Lung (tissue), 12 donors: ENCODE measurements around the gene FAM83B. TPM values are rescaled to one million over a fixed set of nuclear protein-coding genes. Genes with fewer than 3 reads are reported as not detected.

Experiments used
- ATAC-seq: fragments of 200-7000 bp; cut with Tn5 transposase; one replicate; pipeline ENCODE4 v1.9.1; 2020; ENCODE audit warnings: moderate number of reproducible peaks; ENCODE audit not compliant: insufficient read depth, low FRiP score
- DNase-seq, 3 donors: peaks; one replicate each; pipeline ENCODE4 v3.0.0-alpha.2; 2013 to 2017
- H3K27ac ChIP-seq, 2 donors: one replicate each; pipeline ENCODE4 v1.5.1; 2013; ENCODE audit warnings: mild to moderate bottlenecking in 2 of 2, moderate library complexity in 2 of 2, control low read depth in 1 of 2, inconsistent platforms in 1 of 2, low read depth in 1 of 2, low read length in 1 of 2
- H3K27me3 ChIP-seq, 3 donors: one replicate each; pipeline ENCODE4 v1.5.1; 2013; ENCODE audit warnings: low read length in 2 of 3; ENCODE audit not compliant: control insufficient read depth in 3 of 3, insufficient read depth in 3 of 3
- H3K36me3 ChIP-seq, 4 donors: one replicate each; pipeline ENCODE4 v1.5.1; 2013; ENCODE audit warnings: low read length in 4 of 4, mild to moderate bottlenecking in 1 of 4, moderate library complexity in 1 of 4; ENCODE audit not compliant: control insufficient read depth in 4 of 4, insufficient read depth in 4 of 4
- H3K4me1 ChIP-seq, 5 donors: one replicate each; pipeline ENCODE4 v1.5.1; 2013; ENCODE audit warnings: low read length in 5 of 5, mild to moderate bottlenecking in 2 of 5, moderate library complexity in 1 of 5; ENCODE audit not compliant: control insufficient read depth in 5 of 5, insufficient read depth in 5 of 5
- H3K4me3 ChIP-seq: one replicate; pipeline ENCODE4 v1.5.1; 2013; ENCODE audit warnings: mild to moderate bottlenecking, control low read depth, moderate library complexity
- H3K9ac ChIP-seq, 2 donors: one replicate each; pipeline ENCODE4 v1.5.1; 2013; ENCODE audit warnings: low read length in 2 of 2, control low read depth in 1 of 2; ENCODE audit not compliant: insufficient read depth in 1 of 2
- H3K9me3 ChIP-seq, 4 donors: one replicate each; pipeline ENCODE4 v1.5.1; 2013; ENCODE audit warnings: low read length in 3 of 4, mild to moderate bottlenecking in 1 of 4, moderate library complexity in 1 of 4; ENCODE audit not compliant: control insufficient read depth in 4 of 4, insufficient read depth in 3 of 4
- CTCF ChIP-seq: IDR thresholded peaks from 2 replicates; pipeline ENCODE4 v1.5.1; 2012; ENCODE audit warnings: mild to moderate bottlenecking; ENCODE audit errors: control extremely low read depth, extremely low read depth
- WGBS, 2 donors: extraction: QIAGEN DNeasy Blood & Tissue Kit; methylation state at CpG; one replicate each; pipeline ENCODE4 v1.1.7; 2013; 5-methylcytosine and 5-hydroxymethylcytosine counted together
- polyA plus RNA-seq, 2 donors: library from polyadenylated mRNA; stranded (reverse); fragments of 200-250 nt; gene quantifications; one replicate each; pipeline ENCODE4 v1.2.1, GENCODE V29; 2013
- total RNA-seq, 2 donors: library from RNA; depleted of rRNA in 1 of 2; stranded (reverse); fragments of >200 nt in 1 of 2; gene quantifications; one replicate each; pipeline ENCODE4 v1.2.1, GENCODE V29; 2014 to 2021
- donor health status: control.
- donor health status: control.
- donor health status: Bipolar disorder and iron deficiency.
- donor health status: healthy.
- donor health status: DM: yes; HTN: yes; CAD: no.

The FAM83B gene
- total and polyA plus RNA-seq, 4 donors = 0.04 to 4.4 (median 0.49) TPM

GRCh38 chr6:54981276-54981609, 134.7 kb downstream of the FAM83B start:
- Histone ChIP-seq H3K36me3 (no peaks in the 10 kb centered on the region), H3K9ac (no peak overlapping the region), H3K9me3 (peaks cover 0 to 6% (median 3%) of the 10 kb centered on the region in 4 donors), H3K27me3 (no peaks in the 10 kb centered on the region), H3K27ac (no peak overlapping the region), H3K4me1 (no peaks in the 10 kb centered on the region), H3K4me3 (no peak overlapping the region)
- 92 to 99% methylated on average over 2 of the region's 2 CpGs for WGBS, 2 donors
- no peak for ATAC-seq
- no peak for DNase-seq
- no peak for TF ChIP-seq CTCF

- no peak overlapping the region for H3K4me3 ChIP-seq
- no peak for ATAC-seq
- DNase-seq = no peak
- WGBS, 2 donors = 74 to 87% methylated on average over 3 of the region's 3 CpGs
- TF ChIP-seq CTCF = no peak
- H3K9me3 ChIP-seq = peaks cover 0 to 8% (median 3%) of the 10 kb centered on the region in 4 donors
- H3K4me1 ChIP-seq = no peaks in the 10 kb centered on the region
- H3K27ac ChIP-seq = no peak overlapping the region
- H3K27me3 ChIP-seq = no peaks in the 10 kb centered on the region
- H3K36me3 ChIP-seq = no peaks in the 10 kb centered on the region
- no peak overlapping the region for H3K9ac ChIP-seq
Measured at GRCh38 chr6:54981647-54982046, 135.1 kb downstream of the FAM83B start.

- no peaks in the 10 kb centered on the region for H3K36me3 ChIP-seq
- no peak overlapping the region for H3K27ac ChIP-seq
- no peak overlapping the region for H3K9ac ChIP-seq
- no peak for DNase-seq
- H3K4me3 ChIP-seq = no peak overlapping the region
- no peaks in the 10 kb centered on the region for H3K4me1 ChIP-seq
- TF ChIP-seq CTCF = no peak
- ATAC-seq = no peak
- peaks cover 1 to 10% (median 5%) of the 10 kb centered on the region in 4 donors for H3K9me3 ChIP-seq
- H3K27me3 ChIP-seq = no peaks in the 10 kb centered on the region
Measured at GRCh38 chr6:54987633-54988290, 141.2 kb downstream of the FAM83B start.

- no peak for ATAC-seq
- H3K27ac ChIP-seq = no peak overlapping the region
- H3K27me3 ChIP-seq = no peaks in the 10 kb centered on the region
- no peak for DNase-seq
- no peak overlapping the region for H3K4me3 ChIP-seq
- no peak for TF ChIP-seq CTCF
- no peaks in the 10 kb centered on the region for H3K36me3 ChIP-seq
- no peaks in the 10 kb centered on the region for H3K4me1 ChIP-seq
- H3K9ac ChIP-seq = no peak overlapping the region
- peaks cover 1 to 11% (median 6%) of the 10 kb centered on the region in 4 donors for H3K9me3 ChIP-seq
Measured at GRCh38 chr6:54988576-54988975, 142.0 kb downstream of the FAM83B start.
